GM12873 (cell line): Measurements from ENCODE around the gene SRGAP3.

Experiments
- CTCF ChIP-seq: IDR thresholded peaks from 2 replicates; pipeline ENCODE4 v1.5.1; 2012; ENCODE audit warnings: low read depth, mild to moderate bottlenecking, moderate library complexity, low read length, control low read depth; ENCODE audit not compliant: insufficient read depth; ENCODE audit errors: missing control alignments

SRGAP3 gene

GRCh38 chr3:9155028-9155427 lies 94.4 kb downstream of the SRGAP3 start:
- TF ChIP-seq CTCF, result no peak

- TF ChIP-seq CTCF, result no peak
Observed at GRCh38 chr3:9153904-9154619, 95.4 kb downstream of the SRGAP3 start.

- TF ChIP-seq CTCF, result no peak
Observed at GRCh38 chr3:9151240-9151639, 98.2 kb downstream of the SRGAP3 start.

GRCh38 chr3:9149566-9149965 lies 99.9 kb downstream of the SRGAP3 start:
- no peak for TF ChIP-seq CTCF

GRCh38 chr3:9147896-9148266 lies 101.6 kb downstream of the SRGAP3 start:
- no peak for TF ChIP-seq CTCF

- no peak for TF ChIP-seq CTCF
Observed at GRCh38 chr3:9147215-9147895, 102.1 kb downstream of the SRGAP3 start.

GRCh38 chr3:9146367-9147071 lies 102.9 kb downstream of the SRGAP3 start:
- no peak for TF ChIP-seq CTCF
